ENCODE results near the gene TRPM3.

Gene TRPM3

DNA sequence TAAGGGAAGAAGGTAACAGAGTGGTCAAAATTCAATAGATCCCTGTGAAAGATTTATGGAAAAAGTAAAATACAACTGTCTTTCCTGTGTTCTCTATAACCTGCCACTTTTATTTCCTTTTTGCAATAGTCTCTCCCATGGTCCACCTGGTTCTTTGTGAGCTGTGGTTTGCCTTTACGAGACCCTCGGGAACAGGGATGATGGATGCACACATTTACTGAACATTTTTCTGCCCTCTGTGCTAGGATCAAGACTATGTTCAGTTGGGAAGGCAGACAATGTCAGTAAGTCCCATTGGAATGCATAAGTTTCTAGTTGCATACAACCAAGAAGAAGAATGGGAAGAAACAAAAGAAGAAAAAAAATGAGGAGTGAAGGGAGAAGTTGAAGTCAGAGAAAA is 281.2 kb downstream of the TRPM3 start:
- TF ChIP-seq EZH2phosphoT487 (IDR thresholded peaks at IDR 0.05; ENCODE audit: low read depth) = no peak
- TF ChIP-seq, protein P1, sequence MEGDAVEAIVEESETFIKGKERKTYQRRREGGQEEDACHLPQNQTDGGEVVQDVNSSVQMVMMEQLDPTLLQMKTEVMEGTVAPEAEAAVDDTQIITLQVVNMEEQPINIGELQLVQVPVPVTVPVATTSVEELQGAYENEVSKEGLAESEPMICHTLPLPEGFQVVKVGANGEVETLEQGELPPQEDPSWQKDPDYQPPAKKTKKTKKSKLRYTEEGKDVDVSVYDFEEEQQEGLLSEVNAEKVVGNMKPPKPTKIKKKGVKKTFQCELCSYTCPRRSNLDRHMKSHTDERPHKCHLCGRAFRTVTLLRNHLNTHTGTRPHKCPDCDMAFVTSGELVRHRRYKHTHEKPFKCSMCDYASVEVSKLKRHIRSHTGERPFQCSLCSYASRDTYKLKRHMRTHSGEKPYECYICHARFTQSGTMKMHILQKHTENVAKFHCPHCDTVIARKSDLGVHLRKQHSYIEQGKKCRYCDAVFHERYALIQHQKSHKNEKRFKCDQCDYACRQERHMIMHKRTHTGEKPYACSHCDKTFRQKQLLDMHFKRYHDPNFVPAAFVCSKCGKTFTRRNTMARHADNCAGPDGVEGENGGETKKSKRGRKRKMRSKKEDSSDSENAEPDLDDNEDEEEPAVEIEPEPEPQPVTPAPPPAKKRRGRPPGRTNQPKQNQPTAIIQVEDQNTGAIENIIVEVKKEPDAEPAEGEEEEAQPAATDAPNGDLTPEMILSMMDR (IDR thresholded peaks at IDR 0.05; ENCODE audit: low read depth, low read length) = no peak
- Histone ChIP-seq H2AFZ (ENCODE audit: low read depth, low read length) (no peak overlapping the region), H3K9me3 (ENCODE audit: insufficient read depth, low read length) (no peaks in the 10 kb centered on the region), H3K4me2 (ENCODE audit: low read length) (no peak overlapping the region), H3K4me1 (ENCODE audit: low read length) (no peaks in the 10 kb centered on the region), H3K36me3 (replicated peaks; ENCODE audit: low read depth, low read length) (no peaks in the 10 kb centered on the region), H3K4me3 (ENCODE audit: low read length) (no peak overlapping the region), H4K20me1 (ENCODE audit: insufficient read depth, low read length) (no peaks in the 10 kb centered on the region), H3K27ac (ENCODE audit: low read length) (no peak overlapping the region), H3K79me2 (ENCODE audit: low read length) (no peaks in the 10 kb centered on the region), H3K27me3 (ENCODE audit: low read depth, low read length) (peaks cover 8% of the 10 kb centered on the region), H3K9ac (ENCODE audit: low read length) (no peak overlapping the region)

DNA sequence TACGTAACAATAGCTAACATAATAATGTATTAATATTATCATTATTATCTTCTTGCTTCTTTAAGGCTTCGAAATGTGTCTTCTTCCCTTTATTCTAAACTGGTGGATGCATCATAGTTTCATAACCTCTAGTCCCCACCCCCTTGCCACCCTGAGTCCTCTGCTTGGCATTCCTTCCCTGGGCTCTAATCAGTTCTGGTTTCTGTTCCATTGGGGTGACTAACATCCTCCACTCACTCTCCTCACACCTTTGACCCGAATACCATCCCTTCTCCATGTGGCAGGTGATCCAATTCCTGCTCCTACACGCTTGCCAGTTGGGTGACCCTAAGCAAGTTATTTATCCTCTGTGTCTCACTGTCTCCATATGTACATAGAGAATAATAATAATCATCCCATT is 286.1 kb downstream of the TRPM3 start:
- Histone ChIP-seq H3K27ac (ENCODE audit: low read length) (no peak overlapping the region), H4K20me1 (ENCODE audit: insufficient read depth, low read length) (no peaks in the 10 kb centered on the region), H3K27me3 (ENCODE audit: low read depth, low read length) (peaks cover 8% of the 10 kb centered on the region), H3K36me3 (replicated peaks; ENCODE audit: low read depth, low read length) (no peaks in the 10 kb centered on the region), H3K4me3 (ENCODE audit: low read length) (no peak overlapping the region), H3K9ac (ENCODE audit: low read length) (no peak overlapping the region), H3K4me2 (ENCODE audit: low read length) (no peak overlapping the region), H3K9me3 (ENCODE audit: insufficient read depth, low read length) (no peaks in the 10 kb centered on the region), H2AFZ (ENCODE audit: low read depth, low read length) (no peak overlapping the region), H3K4me1 (ENCODE audit: low read length) (no peaks in the 10 kb centered on the region), H3K79me2 (ENCODE audit: low read length) (no peaks in the 10 kb centered on the region)
- TF ChIP-seq, protein P1 (IDR thresholded peaks at IDR 0.05; ENCODE audit: low read depth, low read length) = no peak
- no peak for TF ChIP-seq EZH2phosphoT487 (IDR thresholded peaks at IDR 0.05; ENCODE audit: low read depth)

DNA sequence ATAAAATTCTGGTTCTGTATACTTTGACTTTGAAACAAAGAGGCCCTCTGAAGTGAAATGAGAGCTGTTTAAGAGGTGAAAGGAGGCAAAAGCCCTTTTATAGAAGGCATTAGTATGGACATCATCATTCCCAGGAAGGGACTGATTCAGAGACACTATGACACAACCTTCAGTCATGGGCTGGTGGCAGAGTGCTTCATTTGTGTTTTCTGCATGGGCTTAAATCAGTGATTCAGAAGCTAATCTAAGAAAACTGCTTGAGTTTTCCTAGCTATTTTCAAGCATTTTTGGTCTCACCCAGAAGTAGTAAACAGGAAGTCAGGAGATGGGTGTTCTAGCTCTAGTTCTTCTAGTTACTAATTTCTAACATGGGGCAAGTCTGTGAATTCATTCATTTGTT is 288.9 kb downstream of the TRPM3 start:
- Histone ChIP-seq H3K27ac (ENCODE audit: low read length) (no peak overlapping the region), H3K9ac (ENCODE audit: low read length) (no peak overlapping the region), H3K79me2 (ENCODE audit: low read length) (no peaks in the 10 kb centered on the region), H4K20me1 (ENCODE audit: insufficient read depth, low read length) (no peaks in the 10 kb centered on the region), H2AFZ (ENCODE audit: low read depth, low read length) (no peak overlapping the region), H3K4me1 (ENCODE audit: low read length) (no peaks in the 10 kb centered on the region), H3K27me3 (ENCODE audit: low read depth, low read length) (peaks cover 11% of the 10 kb centered on the region), H3K36me3 (replicated peaks; ENCODE audit: low read depth, low read length) (no peaks in the 10 kb centered on the region), H3K4me3 (ENCODE audit: low read length) (no peak overlapping the region), H3K4me2 (ENCODE audit: low read length) (no peak overlapping the region), H3K9me3 (ENCODE audit: insufficient read depth, low read length) (no peaks in the 10 kb centered on the region)
- no peak for TF ChIP-seq EZH2phosphoT487 (IDR thresholded peaks at IDR 0.05; ENCODE audit: low read depth)
- TF ChIP-seq, protein P1 (IDR thresholded peaks at IDR 0.05; ENCODE audit: low read depth, low read length) = no peak

DNA sequence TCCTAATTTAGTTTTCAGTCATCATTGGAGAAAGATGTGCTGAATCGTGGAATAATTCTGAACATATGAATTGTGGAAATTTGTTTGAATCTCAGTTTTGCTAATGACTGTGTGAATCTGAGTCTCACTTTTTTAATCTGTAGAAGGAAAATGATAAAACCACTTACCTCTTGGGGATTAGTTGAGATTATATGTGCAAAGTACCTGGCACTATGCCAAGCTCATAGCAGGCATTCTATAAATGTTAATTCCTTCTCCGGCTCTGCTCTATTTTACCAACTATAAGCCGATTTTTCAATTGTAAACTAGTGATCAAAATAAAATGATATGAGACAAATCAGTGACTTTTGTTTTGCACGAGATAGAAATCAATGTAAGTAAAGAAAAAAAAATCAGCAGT is 290.8 kb downstream of the TRPM3 start:
- no peak overlapping the region for H3K4me2 ChIP-seq (ENCODE audit: low read length)
- no peaks in the 10 kb centered on the region for H3K79me2 ChIP-seq (ENCODE audit: low read length)
- no peak overlapping the region for H3K9ac ChIP-seq (ENCODE audit: low read length)
- no peak overlapping the region for H3K4me3 ChIP-seq (ENCODE audit: low read length)
- H3K9me3 ChIP-seq (ENCODE audit: insufficient read depth, low read length) = no peaks in the 10 kb centered on the region
- no peak overlapping the region for H3K27ac ChIP-seq (ENCODE audit: low read length)
- no peaks in the 10 kb centered on the region for H3K4me1 ChIP-seq (ENCODE audit: low read length)
- H3K27me3 ChIP-seq (ENCODE audit: low read depth, low read length) = peaks cover 3% of the 10 kb centered on the region
- TF ChIP-seq EZH2phosphoT487 (IDR thresholded peaks at IDR 0.05; ENCODE audit: low read depth) = no peak
- TF ChIP-seq, protein P1 (IDR thresholded peaks at IDR 0.05; ENCODE audit: low read depth, low read length) = no peak
- H2AFZ ChIP-seq (ENCODE audit: low read depth, low read length) = no peak overlapping the region
- no peaks in the 10 kb centered on the region for H3K36me3 ChIP-seq (replicated peaks; ENCODE audit: low read depth, low read length)
- no peaks in the 10 kb centered on the region for H4K20me1 ChIP-seq (ENCODE audit: insufficient read depth, low read length)

All from OCI-LY3 (cell line).